ENCODE measurements around the gene HEBP1.
"Not testable (repeated sequence)": the region's sequence is repeated elsewhere in the genome, so short reads cannot be mapped to it uniquely, and the experiment has no call there.

The HEBP1 gene

DNA sequence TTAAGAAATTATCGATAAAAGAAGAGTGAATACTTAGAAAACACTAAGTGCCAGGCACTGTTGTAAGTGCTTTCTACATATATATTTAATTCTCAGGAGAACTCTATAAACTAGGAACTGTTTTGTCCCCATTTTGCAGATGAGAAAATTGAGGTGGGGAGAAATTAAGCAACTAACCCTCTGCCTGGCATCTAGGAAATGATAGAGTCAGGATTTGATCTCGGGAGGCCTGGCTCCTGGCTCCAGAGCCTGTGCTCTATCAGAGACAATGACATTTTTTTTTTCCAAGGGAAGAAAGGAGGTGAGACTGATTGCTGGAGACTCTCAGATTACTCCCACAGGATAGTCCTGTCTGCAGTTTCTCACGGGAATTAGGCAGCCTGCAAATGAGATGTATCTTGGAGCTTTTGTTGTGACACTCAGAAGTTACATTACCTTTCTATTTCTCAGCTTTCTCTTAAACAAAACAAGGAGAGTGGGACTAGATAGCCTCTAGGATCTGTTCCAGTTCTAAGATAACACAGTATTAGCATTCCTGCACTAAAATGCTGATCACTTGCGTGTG is 42.7 kb upstream of the HEBP1 start:
- TF ChIP-seq, protein P1, sequence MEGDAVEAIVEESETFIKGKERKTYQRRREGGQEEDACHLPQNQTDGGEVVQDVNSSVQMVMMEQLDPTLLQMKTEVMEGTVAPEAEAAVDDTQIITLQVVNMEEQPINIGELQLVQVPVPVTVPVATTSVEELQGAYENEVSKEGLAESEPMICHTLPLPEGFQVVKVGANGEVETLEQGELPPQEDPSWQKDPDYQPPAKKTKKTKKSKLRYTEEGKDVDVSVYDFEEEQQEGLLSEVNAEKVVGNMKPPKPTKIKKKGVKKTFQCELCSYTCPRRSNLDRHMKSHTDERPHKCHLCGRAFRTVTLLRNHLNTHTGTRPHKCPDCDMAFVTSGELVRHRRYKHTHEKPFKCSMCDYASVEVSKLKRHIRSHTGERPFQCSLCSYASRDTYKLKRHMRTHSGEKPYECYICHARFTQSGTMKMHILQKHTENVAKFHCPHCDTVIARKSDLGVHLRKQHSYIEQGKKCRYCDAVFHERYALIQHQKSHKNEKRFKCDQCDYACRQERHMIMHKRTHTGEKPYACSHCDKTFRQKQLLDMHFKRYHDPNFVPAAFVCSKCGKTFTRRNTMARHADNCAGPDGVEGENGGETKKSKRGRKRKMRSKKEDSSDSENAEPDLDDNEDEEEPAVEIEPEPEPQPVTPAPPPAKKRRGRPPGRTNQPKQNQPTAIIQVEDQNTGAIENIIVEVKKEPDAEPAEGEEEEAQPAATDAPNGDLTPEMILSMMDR (IDR thresholded peaks at IDR 0.05; ENCODE audit: borderline replicate concordance, insufficient read depth, low read depth, low read length), result no peak
- H3K4me3 ChIP-seq (ENCODE audit: low read depth, low read length), result no peak overlapping the region

DNA sequence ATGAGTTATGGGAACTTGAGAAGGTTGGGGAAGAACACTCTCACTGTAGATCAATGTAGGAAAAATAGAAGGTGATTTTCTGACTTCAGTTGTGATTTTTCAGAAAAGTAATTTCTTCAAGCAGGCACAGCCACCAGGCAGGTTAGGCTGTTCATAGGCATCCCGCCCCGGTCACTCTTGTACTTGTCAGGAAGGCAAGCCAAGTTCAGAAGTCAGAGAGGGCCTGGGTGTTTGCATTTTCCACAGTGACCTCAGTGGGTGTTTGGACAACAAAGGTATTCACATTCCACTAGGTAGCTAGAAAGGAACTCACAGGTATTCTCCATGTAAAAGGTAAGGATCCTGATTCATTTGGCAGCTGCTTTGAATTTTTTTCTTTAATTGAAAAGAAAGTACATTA is 41.2 kb upstream of the HEBP1 start:
- H3K4me3 ChIP-seq (ENCODE audit: low read depth, low read length), result no peak overlapping the region
- TF ChIP-seq, protein P1 (IDR thresholded peaks at IDR 0.05; ENCODE audit: borderline replicate concordance, insufficient read depth, low read depth, low read length), result no peak

GRCh38 chr12:13039328-13039956 is 39.4 kb upstream of the HEBP1 start:
- TF ChIP-seq, protein P1 (IDR thresholded peaks at IDR 0.05; ENCODE audit: borderline replicate concordance, insufficient read depth, low read depth, low read length), result no peak
- H3K4me3 ChIP-seq (ENCODE audit: low read depth, low read length), result no peak overlapping the region

GRCh38 chr12:13038491-13039161 is 38.6 kb upstream of the HEBP1 start:
- H3K4me3 ChIP-seq (ENCODE audit: low read depth, low read length), result no peak overlapping the region
- TF ChIP-seq, protein P1 (IDR thresholded peaks at IDR 0.05; ENCODE audit: borderline replicate concordance, insufficient read depth, low read depth, low read length), result no peak

- no peak overlapping the region for H3K4me3 ChIP-seq (ENCODE audit: low read depth, low read length)
- TF ChIP-seq, protein P1 (IDR thresholded peaks at IDR 0.05; ENCODE audit: borderline replicate concordance, insufficient read depth, low read depth, low read length), result no peak
Observed at GRCh38 chr12:13036881-13037280, 36.8 kb upstream of the HEBP1 start.

DNA sequence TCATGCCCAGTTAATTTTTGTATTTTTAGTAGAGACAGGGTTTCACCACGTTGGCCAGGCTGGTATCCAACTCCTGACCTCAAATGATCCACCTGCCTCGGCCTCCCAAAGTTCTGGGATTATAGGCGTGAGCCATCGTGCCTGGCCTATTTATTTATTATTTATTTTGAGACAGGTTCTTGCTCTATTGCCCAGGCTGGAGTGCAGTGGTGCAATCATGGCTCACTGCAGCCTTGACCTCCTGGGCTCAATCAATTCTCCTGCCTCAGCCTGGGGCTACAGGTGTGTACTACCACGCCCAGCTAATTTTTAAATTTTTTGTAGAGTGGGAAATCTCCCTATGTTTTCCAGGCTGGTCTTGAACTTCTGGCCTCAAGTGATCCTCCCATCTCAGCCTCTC is 35.3 kb upstream of the HEBP1 start:
- not testable (repeated sequence) for H3K4me3 ChIP-seq (ENCODE audit: low read depth, low read length)

- TF ChIP-seq, protein P1 (IDR thresholded peaks at IDR 0.05; ENCODE audit: borderline replicate concordance, insufficient read depth, low read depth, low read length), result no peak
- no peak overlapping the region for H3K4me3 ChIP-seq (ENCODE audit: low read depth, low read length)
Observed at GRCh38 chr12:13033476-13033875, 33.4 kb upstream of the HEBP1 start.
